Neural cell (in vitro differentiated cells): ENCODE data around the gene SYCE3.

ENCODE experiments used
- EP300 ChIP-seq: fragments of 450-650 bp; conservative IDR thresholded peaks from 2 replicates; pipeline ENCODE4 v1.6.1; 2014; ENCODE audit warnings: antibody characterized with exemption, mild to moderate bottlenecking, moderate library complexity; ENCODE audit not compliant: poor library complexity, severe bottlenecking
- EZH2 ChIP-seq: fragments of 200-600, 300-800 bp; shearing (Covaris generic), sonication (generic); IDR thresholded peaks from 2 replicates; pipeline ENCODE4 v1.6.1; 2014; ENCODE audit warnings: antibody characterized with exemption, low read length, borderline replicate concordance, mild to moderate bottlenecking; ENCODE audit not compliant: insufficient read depth, poor library complexity, severe bottlenecking
- MXI1 ChIP-seq: fragments of 450-650 bp; conservative IDR thresholded peaks from 2 replicates; pipeline ENCODE4 v1.6.1; 2014; ENCODE audit warnings: antibody characterized with exemption, mild to moderate bottlenecking; ENCODE audit not compliant: poor library complexity, severe bottlenecking
- POLR2AphosphoS5 ChIP-seq: IDR thresholded peaks from 2 replicates; pipeline ENCODE4 v1.6.1; 2012
- RAD21 ChIP-seq: fragments of 450-650 bp; conservative IDR thresholded peaks from 2 replicates; pipeline ENCODE4 v1.6.1; 2014; ENCODE audit warnings: antibody characterized with exemption, mild to moderate bottlenecking, moderate library complexity
- SMC3 ChIP-seq: fragments of 450-650 bp; conservative IDR thresholded peaks from 2 replicates; pipeline ENCODE4 v1.6.1; 2014; ENCODE audit warnings: antibody characterized with exemption, mild to moderate bottlenecking, moderate library complexity; ENCODE audit not compliant: poor library complexity
- TAF1 ChIP-seq: IDR thresholded peaks from 2 replicates; pipeline ENCODE4 v1.6.1; 2012; ENCODE audit warnings: low read depth
- TF ChIP-seq, protein P1 (sequence below): fragments of 450-650 bp; IDR thresholded peaks from 2 replicates; pipeline ENCODE4 v1.5.1; 2014; ENCODE audit warnings: antibody characterized with exemption, mild to moderate bottlenecking, moderate library complexity; ENCODE audit not compliant: poor library complexity, severe bottlenecking
- TF ChIP-seq, protein P2 (sequence below): IDR thresholded peaks from 2 replicates; pipeline ENCODE4 v1.6.1; 2012; ENCODE audit warnings: borderline replicate concordance

DNA sequence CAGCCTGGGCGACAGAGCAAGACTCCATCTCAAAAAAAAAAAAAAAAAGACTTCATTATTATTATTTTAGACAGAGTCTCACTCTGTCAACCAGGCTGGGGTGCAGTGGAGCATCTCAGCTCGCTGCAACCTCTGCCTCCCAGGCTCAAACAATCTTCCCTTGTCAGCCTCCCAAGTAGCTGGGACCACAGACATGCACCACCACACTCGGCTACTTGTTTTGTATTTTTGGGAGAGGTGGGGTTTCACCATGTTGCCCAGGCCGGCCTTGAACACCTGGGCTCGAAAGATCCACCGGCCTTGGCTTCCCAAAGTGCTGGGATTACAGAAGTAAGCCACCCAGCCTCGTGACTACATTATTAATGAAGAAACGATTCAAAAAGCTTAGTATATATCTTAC is 27.6 kb downstream of the SYCE3 start:
- no peak for TF ChIP-seq POLR2AphosphoS5
- TF ChIP-seq, protein P1, sequence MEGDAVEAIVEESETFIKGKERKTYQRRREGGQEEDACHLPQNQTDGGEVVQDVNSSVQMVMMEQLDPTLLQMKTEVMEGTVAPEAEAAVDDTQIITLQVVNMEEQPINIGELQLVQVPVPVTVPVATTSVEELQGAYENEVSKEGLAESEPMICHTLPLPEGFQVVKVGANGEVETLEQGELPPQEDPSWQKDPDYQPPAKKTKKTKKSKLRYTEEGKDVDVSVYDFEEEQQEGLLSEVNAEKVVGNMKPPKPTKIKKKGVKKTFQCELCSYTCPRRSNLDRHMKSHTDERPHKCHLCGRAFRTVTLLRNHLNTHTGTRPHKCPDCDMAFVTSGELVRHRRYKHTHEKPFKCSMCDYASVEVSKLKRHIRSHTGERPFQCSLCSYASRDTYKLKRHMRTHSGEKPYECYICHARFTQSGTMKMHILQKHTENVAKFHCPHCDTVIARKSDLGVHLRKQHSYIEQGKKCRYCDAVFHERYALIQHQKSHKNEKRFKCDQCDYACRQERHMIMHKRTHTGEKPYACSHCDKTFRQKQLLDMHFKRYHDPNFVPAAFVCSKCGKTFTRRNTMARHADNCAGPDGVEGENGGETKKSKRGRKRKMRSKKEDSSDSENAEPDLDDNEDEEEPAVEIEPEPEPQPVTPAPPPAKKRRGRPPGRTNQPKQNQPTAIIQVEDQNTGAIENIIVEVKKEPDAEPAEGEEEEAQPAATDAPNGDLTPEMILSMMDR = no peak
- TF ChIP-seq EP300 = no peak
- TF ChIP-seq EZH2 = no peak
- TF ChIP-seq, protein P2, sequence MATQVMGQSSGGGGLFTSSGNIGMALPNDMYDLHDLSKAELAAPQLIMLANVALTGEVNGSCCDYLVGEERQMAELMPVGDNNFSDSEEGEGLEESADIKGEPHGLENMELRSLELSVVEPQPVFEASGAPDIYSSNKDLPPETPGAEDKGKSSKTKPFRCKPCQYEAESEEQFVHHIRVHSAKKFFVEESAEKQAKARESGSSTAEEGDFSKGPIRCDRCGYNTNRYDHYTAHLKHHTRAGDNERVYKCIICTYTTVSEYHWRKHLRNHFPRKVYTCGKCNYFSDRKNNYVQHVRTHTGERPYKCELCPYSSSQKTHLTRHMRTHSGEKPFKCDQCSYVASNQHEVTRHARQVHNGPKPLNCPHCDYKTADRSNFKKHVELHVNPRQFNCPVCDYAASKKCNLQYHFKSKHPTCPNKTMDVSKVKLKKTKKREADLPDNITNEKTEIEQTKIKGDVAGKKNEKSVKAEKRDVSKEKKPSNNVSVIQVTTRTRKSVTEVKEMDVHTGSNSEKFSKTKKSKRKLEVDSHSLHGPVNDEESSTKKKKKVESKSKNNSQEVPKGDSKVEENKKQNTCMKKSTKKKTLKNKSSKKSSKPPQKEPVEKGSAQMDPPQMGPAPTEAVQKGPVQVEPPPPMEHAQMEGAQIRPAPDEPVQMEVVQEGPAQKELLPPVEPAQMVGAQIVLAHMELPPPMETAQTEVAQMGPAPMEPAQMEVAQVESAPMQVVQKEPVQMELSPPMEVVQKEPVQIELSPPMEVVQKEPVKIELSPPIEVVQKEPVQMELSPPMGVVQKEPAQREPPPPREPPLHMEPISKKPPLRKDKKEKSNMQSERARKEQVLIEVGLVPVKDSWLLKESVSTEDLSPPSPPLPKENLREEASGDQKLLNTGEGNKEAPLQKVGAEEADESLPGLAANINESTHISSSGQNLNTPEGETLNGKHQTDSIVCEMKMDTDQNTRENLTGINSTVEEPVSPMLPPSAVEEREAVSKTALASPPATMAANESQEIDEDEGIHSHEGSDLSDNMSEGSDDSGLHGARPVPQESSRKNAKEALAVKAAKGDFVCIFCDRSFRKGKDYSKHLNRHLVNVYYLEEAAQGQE = no peak
- no peak for TF ChIP-seq RAD21
- no peak for TF ChIP-seq MXI1
- TF ChIP-seq SMC3 = no peak
- TF ChIP-seq TAF1 = no peak
